GM23248 (cell line): ENCODE results near the gene NEMF. TPM values are rescaled to one million over a fixed set of nuclear protein-coding genes. Genes with fewer than 3 reads are reported as not detected.
"Not testable (repeated sequence)": the region's sequence is repeated elsewhere in the genome, so short reads cannot be mapped to it uniquely, and the experiment has no call there.

Experiments used
- DNase-seq: peaks from one replicate; pipeline ENCODE4 v3.0.0-alpha.2; 2015
- H2AFZ ChIP-seq: fragments of 200-600 bp; sonication (generic); 2 replicates; pipeline ENCODE4 v1.6.1; 2016; ENCODE audit warnings: antibody characterized with exemption
- H3F3A ChIP-seq: fragments of 200-600 bp; sonication (generic); 2 replicates; pipeline ENCODE4 v1.6.1; 2016; ENCODE audit warnings: mild to moderate bottlenecking, antibody characterized with exemption, mixed run types; ENCODE audit not compliant: insufficient read depth
- H3K27ac ChIP-seq: fragments of 200-600 bp; sonication (generic); 2 replicates; pipeline ENCODE4 v1.5.1; 2016; ENCODE audit warnings: mild to moderate bottlenecking
- H3K27me3 ChIP-seq: fragments of 200-600 bp; sonication (generic); replicated peaks from 2 replicates; pipeline ENCODE4 v1.6.1; 2016; ENCODE audit warnings: mild to moderate bottlenecking; ENCODE audit not compliant: insufficient read depth
- H3K36me3 ChIP-seq: fragments of 200-600 bp; sonication (generic); 2 replicates; pipeline ENCODE4 v1.6.1; 2016; ENCODE audit warnings: low read depth, mild to moderate bottlenecking
- H3K4me1 ChIP-seq: fragments of 200-600 bp; sonication (generic); 2 replicates; pipeline ENCODE4 v1.6.1; 2016; ENCODE audit warnings: mild to moderate bottlenecking; ENCODE audit not compliant: insufficient read depth
- H3K4me2 ChIP-seq: fragments of 200-600 bp; sonication (generic); one replicate; pipeline ENCODE4 v1.6.1; 2016; ENCODE audit warnings: mild to moderate bottlenecking; ENCODE audit not compliant: unreplicated experiment
- H3K4me3 ChIP-seq: fragments of 200-600 bp; sonication (generic); 2 replicates; pipeline ENCODE4 v1.5.1; 2016; ENCODE audit warnings: mild to moderate bottlenecking
- H3K79me2 ChIP-seq: fragments of 200-600 bp; sonication (generic); 2 replicates; pipeline ENCODE4 v1.6.1; 2016; ENCODE audit warnings: mild to moderate bottlenecking; ENCODE audit not compliant: insufficient read depth
- H3K9ac ChIP-seq: fragments of 200-600 bp; sonication (generic); 2 replicates; pipeline ENCODE4 v1.6.1; 2016; ENCODE audit warnings: mild to moderate bottlenecking
- H3K9me2 ChIP-seq: fragments of 200-600 bp; sonication (generic); 2 replicates; pipeline ENCODE4 v1.6.1; 2016; ENCODE audit warnings: mixed run types, mild to moderate bottlenecking, moderate library complexity; ENCODE audit not compliant: insufficient read depth
- H3K9me3 ChIP-seq: fragments of 200-600 bp; sonication (generic); one replicate; pipeline ENCODE4 v1.6.1; 2017; ENCODE audit warnings: low read depth
- H4K20me1 ChIP-seq: fragments of 200-600 bp; sonication (generic); 2 replicates; pipeline ENCODE4 v1.6.0; 2016; ENCODE audit not compliant: insufficient read depth
- EZH2 ChIP-seq: fragments of 200-600 bp; sonication (generic); IDR thresholded peaks from 2 replicates; pipeline ENCODE4 v1.6.1; 2018; ENCODE audit warnings: antibody characterized with exemption, mild to moderate bottlenecking; ENCODE audit not compliant: insufficient read depth, poor library complexity, severe bottlenecking
- EZH2phosphoT487 ChIP-seq: fragments of 200-600 bp; sonication (generic); IDR thresholded peaks from 2 replicates; pipeline ENCODE4 v1.6.1; 2018; ENCODE audit warnings: antibody characterized with exemption, moderate library complexity, mild to moderate bottlenecking, low read depth; ENCODE audit not compliant: insufficient read depth
- WGBS, 2 experiments: methylation state at CpG; one replicate each; pipeline ENCODE4 v1.1.6; 2015 to 2017; ENCODE audit warnings: low lambda C conversion rate in 2 of 2, low coverage in 1 of 2; ENCODE audit errors: missing lambda C conversion rate in 2 of 2; 5-methylcytosine and 5-hydroxymethylcytosine counted together
- in situ Hi-C: fragments of 300-500 bp; cut with MboI; formaldehyde crosslinking; loops from 2 replicates; pipeline ENCODE4 v1.15.0; 2020
- polyA plus RNA-seq: library from polyadenylated mRNA; unstranded; fragments of >200 nt; fragmentation: Nextera tagmentation; extraction: Ambion mirVana; gene quantifications from 2 replicates; pipeline ENCODE4 v1.2.1, GENCODE V29; 2016
- total RNA-seq: library from RNA; depleted of rRNA; stranded (reverse); fragments of >200 nt; shearing (Covaris generic); gene quantifications from 2 replicates; pipeline ENCODE4 v1.2.3, GENCODE V29; 2014

The NEMF gene
- total and polyA plus RNA-seq, 2 experiments from 2014 or later: 56.5 to 65.9 TPM

DNA sequence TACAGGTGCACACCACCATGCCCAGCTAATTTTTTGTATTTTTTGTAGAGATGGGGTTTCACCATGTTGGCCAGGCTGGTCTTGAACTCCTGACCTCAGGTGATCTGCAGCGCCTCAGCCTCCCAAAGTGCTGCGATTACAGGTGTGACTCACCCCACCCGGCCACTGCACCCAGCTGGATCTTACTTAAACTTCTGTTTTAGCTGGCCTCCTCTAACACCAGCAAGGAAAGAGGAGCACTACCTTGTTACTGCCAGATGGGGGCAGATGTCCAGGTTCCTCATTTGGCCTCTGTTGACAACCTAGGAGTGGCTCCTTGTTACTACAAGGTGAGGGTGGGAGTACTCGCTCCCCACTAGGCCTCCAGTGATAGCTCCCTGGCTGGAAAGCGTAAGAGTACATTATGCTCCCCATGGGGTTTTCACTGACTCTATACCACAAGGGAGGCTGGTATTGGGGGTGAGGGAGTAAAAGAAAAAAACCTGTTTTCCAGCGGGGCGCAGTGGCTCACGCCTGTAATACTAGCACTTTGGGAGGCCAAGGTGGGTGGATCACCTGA is 27.1 kb upstream of the NEMF start:
- DNase-seq: peak; percentile 77
- peaks cover 6% of the 10 kb centered on the region; the same call in 1 of the 2 replicates for H3K4me1 ChIP-seq
- H3K9ac ChIP-seq: no peak overlapping the region
- in situ Hi-C loops: loop anchor here (10.0 kb wide), 1 partner anchor 215 kb away; no protein-coding TSS in a partner anchor
- H3K27me3 ChIP-seq: no peaks in the 10 kb centered on the region
- H3K4me2 ChIP-seq: no peak overlapping the region
- no peak for TF ChIP-seq EZH2phosphoT487
- TF ChIP-seq EZH2: no peak
- peak overlapping the region; percentile 47; the same call in 1 of the 2 replicates for H2AFZ ChIP-seq
- H3K27ac ChIP-seq: no peak overlapping the region
- no peaks in the 10 kb centered on the region for H3K9me3 ChIP-seq
- H3K79me2 ChIP-seq: no peaks in the 10 kb centered on the region
- no peaks in the 10 kb centered on the region for H3K9me2 ChIP-seq
- H4K20me1 ChIP-seq: no peaks in the 10 kb centered on the region
- H3K4me3 ChIP-seq: no peak overlapping the region
- no peaks in the 10 kb centered on the region for H3F3A ChIP-seq
- WGBS, 2 experiments: 51 to 52% methylated on average over 8 of the region's 8 CpGs
- no peaks in the 10 kb centered on the region for H3K36me3 ChIP-seq

DNA sequence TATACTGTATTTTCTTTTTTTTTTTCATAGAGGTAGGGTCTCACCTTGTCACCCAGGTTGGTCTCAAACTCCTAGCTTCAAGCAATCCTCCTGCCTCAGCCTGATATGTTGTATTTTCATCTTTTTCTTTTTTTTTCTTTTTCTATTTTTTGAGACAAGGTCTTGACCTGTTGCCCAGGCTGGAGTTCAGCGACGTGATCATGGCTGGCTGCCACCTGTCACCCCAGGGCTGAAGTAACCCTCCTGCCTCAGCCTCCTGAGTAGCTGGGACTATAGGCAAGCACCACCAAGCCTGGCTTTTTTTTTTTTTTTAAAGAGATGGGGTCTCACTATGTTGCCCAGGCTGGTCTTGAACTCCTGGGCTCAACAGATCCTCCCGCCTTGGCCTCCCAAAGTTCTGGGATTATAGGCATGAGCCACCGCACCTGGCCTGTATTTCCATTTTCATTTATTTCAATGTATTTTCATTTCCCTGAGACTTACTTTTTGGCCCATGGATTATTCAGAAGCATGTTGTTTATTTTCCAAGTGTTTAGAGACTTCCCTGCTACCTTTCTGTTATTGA is 24.1 kb upstream of the NEMF start:
- Histone ChIP-seq H3K9me3 (no peaks in the 10 kb centered on the region), H4K20me1 (no peaks in the 10 kb centered on the region), H3K4me3 (no peak overlapping the region), H3K79me2 (no peaks in the 10 kb centered on the region), H3K27me3 (no peaks in the 10 kb centered on the region), H3K9me2 (no peaks in the 10 kb centered on the region), H3K4me2 (no peak overlapping the region), H3K36me3 (no peaks in the 10 kb centered on the region), H3K27ac (no peak overlapping the region), H2AFZ (no peak overlapping the region), H3K9ac (no peak overlapping the region), H3F3A (no peaks in the 10 kb centered on the region), H3K4me1 (peaks cover 7% of the 10 kb centered on the region)
- in situ Hi-C loops: loop anchor here (10.0 kb wide), 1 partner anchor 218 kb away; no protein-coding TSS in a partner anchor
- 54 to 58% methylated on average over 4 of the region's 4 CpGs for WGBS, 2 experiments
- TF ChIP-seq EZH2 (no peak), EZH2phosphoT487 (no peak)
- DNase-seq: no peak

DNA sequence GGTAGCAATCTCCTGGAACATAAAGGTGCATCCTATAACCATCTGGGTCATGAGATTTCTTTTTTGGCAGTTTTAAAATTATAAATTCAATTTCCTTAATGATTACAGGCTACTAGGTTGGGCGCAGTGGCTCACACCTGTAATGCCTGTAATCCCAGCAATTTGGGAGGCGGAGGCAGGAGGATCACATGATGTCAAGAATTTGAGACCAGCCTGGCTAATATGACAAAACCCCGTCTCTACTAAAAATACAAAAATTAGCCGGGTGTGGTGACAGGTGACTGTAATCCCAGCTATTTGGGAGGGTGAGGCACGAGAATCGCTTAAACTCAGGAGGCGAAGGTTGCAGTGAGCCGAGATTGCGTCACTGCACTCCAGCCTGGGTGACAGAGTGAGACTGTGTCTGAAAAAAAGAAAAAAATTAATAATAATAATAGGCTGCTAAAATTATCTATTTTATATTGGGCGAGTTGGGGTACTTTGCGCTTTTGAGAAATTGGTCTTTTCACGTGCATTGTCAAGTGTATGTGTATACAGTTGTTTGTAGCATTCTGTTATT is 23.1 kb upstream of the NEMF start:
- 77 to 81% methylated on average over 12 of the region's 12 CpGs for WGBS, 2 experiments
- Histone ChIP-seq H3K4me2 (no peak overlapping the region), H3K4me1 (peaks cover 7% of the 10 kb centered on the region), H3K9me2 (no peaks in the 10 kb centered on the region), H3K27me3 (no peaks in the 10 kb centered on the region), H3K4me3 (no peak overlapping the region), H4K20me1 (no peaks in the 10 kb centered on the region), H3K9me3 (no peaks in the 10 kb centered on the region), H3K27ac (no peak overlapping the region), H3K79me2 (no peaks in the 10 kb centered on the region), H2AFZ (no peak overlapping the region), H3K9ac (no peak overlapping the region), H3F3A (no peaks in the 10 kb centered on the region), H3K36me3 (no peaks in the 10 kb centered on the region)
- in situ Hi-C loops: loop anchor here (10.0 kb wide), 1 partner anchor 219 kb away; no protein-coding TSS in a partner anchor
- DNase-seq: no peak
- TF ChIP-seq EZH2 (no peak), EZH2phosphoT487 (no peak)

DNA sequence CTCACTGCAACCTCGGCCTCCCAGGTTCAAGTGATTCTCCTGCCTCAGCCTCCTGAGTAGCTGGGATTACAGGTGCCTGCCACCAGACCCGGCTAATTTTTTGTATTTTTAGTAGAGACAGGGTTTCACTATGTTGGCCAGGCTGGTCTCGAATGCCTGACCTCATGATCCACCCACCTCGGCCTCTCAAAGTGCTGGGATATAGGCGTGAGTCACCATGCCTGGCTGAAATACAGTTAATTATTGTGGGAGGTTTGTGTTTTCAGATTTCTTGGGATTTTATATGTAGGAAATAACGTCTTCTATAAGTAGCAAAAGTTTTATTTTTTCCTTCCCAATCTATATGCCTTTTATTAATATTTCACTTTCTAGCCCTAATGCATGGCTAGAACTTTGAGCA is 21.0 kb upstream of the NEMF start:
- not testable (repeated sequence) for H3K27me3 ChIP-seq, H3K9me2 ChIP-seq, H3F3A ChIP-seq, H3K9me3 ChIP-seq, H3K27ac ChIP-seq, H3K79me2 ChIP-seq, H3K4me3 ChIP-seq, H3K36me3 ChIP-seq, H3K4me2 ChIP-seq, H3K9ac ChIP-seq, H4K20me1 ChIP-seq
- 27 to 31% methylated on average over 6 of the region's 6 CpGs for WGBS, 2 experiments
- in situ Hi-C loops: loop anchor here (10.0 to 25.0 kb wide), 2 partner anchors 221 to 664 kb away; partner anchors contain the start of gene MAP4K5
- peak; percentile 66 for DNase-seq
- Histone ChIP-seq H2AFZ (peak overlapping the region; percentile 42; the same call in 1 of the 2 replicates), H3K4me1 (peaks cover 12% of the 10 kb centered on the region)
